ENCODE data around the gene LAMA3.

The LAMA3 gene

GRCh38 chr18:23981369-23981980 lies 292.2 kb downstream of the LAMA3 start:
- DNase-seq, result no peak

- DNase-seq, result no peak
Observed at GRCh38 chr18:23982155-23983079, 293.2 kb downstream of the LAMA3 start.

- no peak for DNase-seq
Observed at GRCh38 chr18:23983112-23983511, 293.9 kb downstream of the LAMA3 start.

DNA sequence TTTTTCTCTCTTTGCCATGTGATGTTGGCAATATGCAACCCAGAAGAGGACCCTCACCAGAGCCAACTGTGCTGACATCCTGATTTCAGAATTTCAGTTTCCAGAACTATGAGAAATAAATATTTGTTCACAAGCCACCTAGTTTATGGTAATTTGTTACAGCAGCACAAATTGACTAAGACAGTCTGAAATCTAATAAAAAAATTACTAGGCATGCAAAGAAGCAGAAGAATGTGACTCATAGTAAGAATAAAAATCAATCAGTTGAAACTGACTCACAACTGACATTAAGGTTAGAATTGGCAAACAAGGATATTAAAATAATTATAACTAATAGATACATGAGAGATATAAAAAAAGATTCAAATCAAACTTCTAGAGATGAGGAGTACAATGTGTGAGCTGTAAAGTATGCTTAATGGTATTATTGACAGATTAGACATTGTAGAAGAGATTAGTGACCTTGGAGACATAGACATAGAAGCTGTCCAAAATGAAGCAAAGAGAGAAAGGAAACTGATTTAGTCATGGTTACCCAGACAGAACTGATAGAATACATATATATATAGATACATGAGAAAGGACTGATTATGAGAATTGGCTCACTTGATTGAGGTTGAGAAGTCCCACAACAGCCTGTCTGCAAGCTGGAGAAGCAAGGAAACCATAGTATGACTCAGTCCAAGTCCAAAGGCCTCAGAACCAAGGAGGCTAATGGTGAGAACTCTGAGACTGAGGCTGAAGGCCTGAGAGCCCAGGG lies 297.5 kb downstream of the LAMA3 start:
- no peak for DNase-seq

DNA sequence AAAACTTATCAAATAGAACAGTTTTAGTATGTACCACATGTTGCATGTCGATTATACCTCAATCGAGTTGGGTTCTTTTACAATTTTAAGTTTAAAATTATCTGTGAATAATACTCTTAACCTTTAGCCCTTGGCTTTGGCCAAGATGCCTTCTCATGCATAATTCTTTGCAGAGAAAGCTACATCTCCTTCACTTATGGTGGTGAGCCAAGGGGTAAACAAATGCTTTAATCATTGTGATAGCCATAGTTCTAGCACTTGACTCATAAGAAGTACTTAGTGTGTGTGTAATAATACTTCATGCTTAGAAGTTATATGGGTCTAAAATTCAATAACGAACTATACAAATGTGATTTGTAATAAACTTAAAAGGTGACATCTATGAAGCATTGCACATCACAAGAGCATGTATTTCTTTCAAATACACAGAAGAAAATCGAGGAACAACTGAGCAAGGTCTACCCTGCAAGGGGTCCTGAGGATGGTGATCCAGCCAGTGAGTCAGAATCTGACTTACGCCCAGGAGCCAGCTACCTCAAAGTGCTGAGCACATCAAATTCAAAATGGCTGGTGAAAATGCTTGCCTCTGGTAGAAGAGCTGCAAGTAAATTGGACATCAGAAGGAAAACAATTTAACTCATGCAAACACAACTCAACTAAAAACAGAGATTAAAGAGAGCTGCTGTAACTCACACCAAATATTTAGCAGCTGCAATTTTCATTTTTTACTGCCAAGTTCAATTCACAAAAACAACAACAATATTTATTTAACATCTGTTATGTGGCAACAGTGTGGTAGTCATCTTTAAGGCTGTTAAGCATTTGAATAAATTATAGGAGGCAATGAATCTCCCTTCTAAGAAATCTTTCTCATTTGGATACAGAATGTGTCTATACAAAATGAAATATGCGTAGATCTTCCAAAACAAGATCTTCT lies 301.5 kb downstream of the LAMA3 start:
- no peak for DNase-seq

DNA sequence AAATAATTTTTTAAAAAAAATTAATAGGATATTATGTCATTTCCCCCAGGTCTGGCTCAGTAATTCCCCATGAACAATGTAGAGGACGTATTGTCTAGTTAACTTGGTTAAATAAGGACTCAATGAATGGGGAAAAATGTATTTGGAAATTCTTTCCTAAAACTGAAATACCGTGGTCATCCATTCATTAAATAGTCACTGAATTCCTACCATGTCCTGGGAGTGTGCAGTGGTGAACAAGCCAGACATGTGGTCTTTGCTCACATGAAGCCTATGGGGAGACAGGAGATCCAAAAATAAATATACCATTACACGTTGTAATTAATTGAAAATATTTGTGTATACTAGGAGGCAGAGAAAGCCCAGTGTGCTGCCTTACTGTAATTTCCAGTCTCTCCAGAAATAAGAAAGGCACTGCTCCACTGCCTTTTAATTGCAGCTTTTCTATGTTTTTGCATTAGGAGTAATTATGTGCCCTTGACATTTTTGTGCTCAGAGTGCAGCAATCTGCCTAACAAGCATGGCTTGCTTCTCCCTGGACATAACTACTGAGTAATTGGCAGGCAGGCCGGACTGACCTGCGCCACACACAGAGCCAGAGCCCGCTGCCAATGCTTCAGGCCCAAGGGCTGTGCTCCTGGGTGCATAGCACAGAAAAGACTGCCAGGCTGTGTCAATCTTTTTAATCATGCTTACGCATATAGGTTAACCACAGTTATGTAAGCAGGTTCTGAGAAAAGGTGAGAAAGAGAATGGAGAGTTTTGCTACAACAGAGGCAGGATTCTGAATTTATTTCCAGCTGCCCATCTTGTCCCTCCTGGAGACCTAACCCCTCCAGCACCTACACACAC lies 303.1 kb downstream of the LAMA3 start:
- DNase-seq, result peak; percentile 47

DNA sequence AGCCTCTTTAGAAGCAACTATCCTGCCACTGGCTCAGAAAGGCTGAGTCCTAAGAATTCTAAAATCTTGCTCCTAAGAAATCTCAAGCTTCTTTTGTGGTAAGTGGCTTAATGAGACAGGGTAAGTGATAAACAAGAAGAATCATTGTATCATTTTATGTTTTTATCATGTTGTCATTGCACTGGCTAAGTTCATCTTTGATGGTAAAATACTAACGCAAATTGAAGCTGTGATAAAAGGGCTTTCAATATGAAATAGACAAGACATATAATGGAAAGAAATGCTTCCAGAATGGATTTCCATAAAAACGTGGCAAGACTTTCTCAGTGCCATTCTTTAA lies 303.7 kb downstream of the LAMA3 start:
- DNase-seq, result no peak

DNA sequence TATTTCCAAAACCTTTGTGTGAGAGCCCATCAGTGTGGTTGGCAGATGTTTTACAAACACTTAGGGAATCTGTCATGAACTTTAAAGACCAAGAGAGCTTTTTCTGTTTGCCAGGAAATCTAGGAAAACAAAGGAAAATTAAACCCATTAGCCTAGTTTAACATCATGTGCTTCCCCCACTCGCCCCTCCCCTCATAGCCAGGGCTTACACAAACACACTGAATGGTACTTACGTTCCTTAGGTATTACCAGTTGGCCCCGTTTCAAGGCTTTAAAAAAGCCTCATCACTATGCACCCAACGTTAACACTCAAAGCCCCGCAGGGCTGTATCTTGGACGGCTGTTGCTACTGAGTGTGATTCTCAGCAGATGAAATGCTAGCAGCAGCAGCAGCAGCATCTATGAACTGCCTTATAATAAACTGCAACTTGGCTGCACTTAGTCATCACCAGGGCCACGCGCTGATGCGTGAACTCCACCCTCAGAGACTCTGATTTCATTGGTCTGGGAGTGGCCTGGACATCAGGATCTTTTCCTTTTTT lies 305.2 kb downstream of the LAMA3 start:
- DNase-seq, result no peak

- DNase-seq, result no peak
Observed at GRCh38 chr18:23995180-23995579, 305.9 kb downstream of the LAMA3 start.

GRCh38 chr18:23998018-23998417 lies 308.8 kb downstream of the LAMA3 start:
- no peak for DNase-seq

DNA sequence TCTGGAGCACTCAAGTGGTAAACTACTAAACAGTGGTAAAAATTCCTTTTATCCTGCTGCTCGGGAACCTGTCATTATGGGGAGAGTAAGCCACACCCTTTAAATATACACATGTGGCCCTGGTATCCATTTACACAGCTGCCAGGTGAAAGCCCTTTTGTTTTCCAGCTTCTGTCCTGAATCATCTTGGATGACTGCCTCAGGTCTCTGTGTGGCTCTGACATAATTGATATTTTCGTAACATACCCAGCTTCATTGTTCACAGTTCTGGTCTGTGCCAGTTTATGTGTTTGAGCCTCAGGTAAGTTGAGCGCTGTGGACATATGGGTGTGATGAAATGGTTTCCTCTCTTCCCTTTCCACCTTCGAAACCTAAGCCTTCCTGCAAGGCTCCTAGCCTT lies 309.6 kb downstream of the LAMA3 start:
- DNase-seq, result no peak

DNA sequence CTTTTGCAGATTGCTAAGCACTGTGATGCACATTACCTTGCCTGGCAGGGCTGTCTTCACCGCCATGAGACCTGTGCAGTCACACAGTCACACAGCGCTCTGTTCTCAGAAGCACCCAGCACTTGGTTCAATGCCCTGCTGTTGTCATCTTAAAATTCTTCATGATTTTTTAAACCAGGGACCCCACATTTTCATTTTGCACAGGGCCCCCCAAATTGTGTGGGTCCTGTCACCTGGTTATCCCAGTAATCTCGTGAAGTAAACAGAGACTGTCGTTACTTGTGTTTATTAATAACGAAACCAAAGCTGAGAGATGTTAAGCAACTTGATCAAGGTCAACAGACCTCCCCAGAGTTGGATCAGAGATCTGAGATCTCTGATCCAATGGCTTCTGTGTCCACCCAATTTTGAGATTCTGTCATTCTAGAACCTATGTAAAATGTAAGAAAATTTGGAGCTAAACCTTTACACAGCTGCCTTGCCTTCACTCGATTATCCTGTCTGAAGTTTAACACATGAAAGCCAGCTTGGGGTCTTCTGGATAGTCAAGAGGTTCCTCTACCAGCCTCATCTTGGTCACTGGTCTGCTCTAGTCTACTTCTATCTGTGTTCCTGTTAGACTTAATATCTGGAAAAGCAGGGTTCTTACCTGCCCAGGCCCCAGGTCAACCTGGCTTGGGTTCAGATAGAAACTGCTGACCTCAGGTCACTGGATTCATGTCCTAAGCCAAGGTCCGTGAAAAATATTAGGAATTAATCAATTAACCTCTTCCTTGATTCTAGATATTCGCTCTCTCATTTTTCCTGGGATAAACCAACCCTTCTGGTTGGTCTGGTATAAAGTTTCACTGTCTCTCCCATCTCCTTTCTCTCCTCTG lies 311.6 kb downstream of the LAMA3 start:
- no peak for DNase-seq

DNA sequence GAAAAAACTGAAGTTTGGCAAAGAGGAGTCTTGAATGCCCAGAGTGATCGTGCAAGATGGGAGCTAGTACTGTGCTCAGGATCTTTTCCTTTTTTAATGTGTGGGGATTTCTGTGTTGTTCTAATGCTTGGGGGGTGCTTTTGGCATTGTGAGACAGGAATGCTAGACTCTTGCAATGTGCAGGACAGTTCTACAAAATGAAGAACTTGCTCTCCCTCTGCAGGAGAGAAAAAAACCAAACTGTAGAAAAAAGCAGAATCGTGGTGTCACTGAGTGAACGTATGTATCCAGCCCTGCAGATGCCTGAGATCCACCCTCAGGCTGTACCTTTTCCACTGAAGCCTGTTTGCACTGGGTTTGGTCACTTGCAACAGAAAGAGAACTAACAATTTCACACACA lies 313.2 kb downstream of the LAMA3 start:
- DNase-seq, result no peak

- no peak for DNase-seq
Observed at GRCh38 chr18:24003288-24003687, 314.0 kb downstream of the LAMA3 start.

- DNase-seq, result no peak
Observed at GRCh38 chr18:24003903-24004640, 314.8 kb downstream of the LAMA3 start.

Measured in stimulated activated CD4-positive, alpha-beta T cell treated with anti-CD3 and anti-CD28 coated beads, Interleukin-15, amount 100 ng/mL, for 24 hours (primary cell).